SHP77 treated with DMSO at 0.1 percent for 48 hours (cell line): ENCODE results near the gene GLYATL3.
"Not testable (repeated sequence)": the region's sequence is repeated elsewhere in the genome, so short reads cannot be mapped to it uniquely, and the experiment has no call there.

Experiments used
- DNase-seq: peaks from one replicate; lab custom pipeline; 2025; lab: John Stamatoyannopoulos, UW

The GLYATL3 gene

GRCh38 chr6:49499623-49500022 lies at the start of gene GLYATL3:
TSS of gene GLYATL3 (plus strand) at chr6:49499923. CDS start at chr6:49511991, 12,068 bp downstream.
- no peak for DNase-seq

- no peak for DNase-seq
These were observed 46.5 kb upstream of the GLYATL3 start for GRCh38 chr6:49453221-49453620.

DNA sequence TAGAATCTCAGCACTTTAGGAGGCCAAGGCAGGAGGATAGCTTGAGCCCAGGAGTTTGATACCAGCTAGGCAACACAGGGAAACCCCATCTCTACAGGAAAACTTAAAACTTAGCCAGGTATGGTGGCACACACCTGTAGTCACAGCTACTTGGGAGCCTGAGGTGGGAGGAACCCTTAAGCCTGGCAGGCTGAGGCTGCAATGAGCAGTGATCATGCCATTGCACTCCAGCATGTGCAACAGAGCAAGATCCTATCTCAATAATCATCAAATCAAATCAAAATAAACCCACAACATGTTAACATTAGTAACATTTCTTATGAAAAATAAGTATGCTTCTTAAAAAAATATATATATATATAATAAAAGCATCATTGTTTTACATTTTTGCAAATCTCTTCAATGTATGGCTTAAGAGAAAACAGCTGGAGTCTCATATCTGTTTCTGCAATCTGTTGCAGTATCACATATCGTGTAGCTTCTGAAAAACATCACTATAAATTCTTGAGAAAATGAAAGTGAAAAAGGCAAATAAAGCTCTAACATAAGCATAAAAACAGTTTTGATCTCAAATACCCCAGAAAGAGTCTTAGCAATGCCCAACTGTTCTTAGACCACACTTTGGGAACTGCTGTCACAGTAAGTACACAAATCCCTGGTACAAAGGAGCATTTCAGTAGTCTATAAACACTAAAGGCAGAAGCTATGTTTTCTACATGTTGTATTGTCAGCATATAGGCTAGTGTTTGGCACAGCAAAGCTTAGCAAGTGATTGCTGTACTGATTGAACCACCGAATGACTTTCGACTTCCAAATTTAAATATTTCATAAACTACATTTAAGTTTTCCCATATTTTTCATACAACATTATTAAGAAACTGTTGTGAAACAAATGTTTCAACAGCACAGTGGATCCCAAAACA lies 44.7 kb upstream of the GLYATL3 start:
- no peak for DNase-seq

DNA sequence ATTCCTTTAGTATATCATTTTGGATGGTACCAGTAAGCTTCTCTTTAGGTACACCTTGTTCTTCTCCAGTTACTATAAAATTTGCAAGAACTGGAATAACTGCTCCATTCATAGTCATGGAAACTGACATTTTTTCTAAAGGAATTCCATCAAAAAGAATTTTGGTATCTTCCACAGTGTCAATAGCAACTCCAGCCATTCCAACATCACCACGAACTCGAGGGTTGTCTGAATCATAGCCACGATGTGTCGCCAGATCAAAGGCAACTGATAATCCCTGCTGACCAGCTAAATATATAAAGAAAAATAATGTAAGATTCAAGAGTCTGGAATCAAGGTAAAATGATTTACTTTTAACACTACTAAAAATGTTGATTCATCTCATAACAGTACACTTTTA lies 42.0 kb upstream of the GLYATL3 start:
- no peak for DNase-seq

- no peak for DNase-seq
These were observed 37.7 kb upstream of the GLYATL3 start for GRCh38 chr6:49462071-49462470.

- DNase-seq, result no peak
These were observed 37.2 kb upstream of the GLYATL3 start for GRCh38 chr6:49462599-49462926.

- peak; percentile 81 for DNase-seq
These were observed 36.7 kb upstream of the GLYATL3 start, which contains the start of the genes CENPQ and MMUT for GRCh38 chr6:49462927-49463611. TSS of gene CENPQ (plus strand) at chr6:49463370. CDS start at chr6:49470177, 6,807 bp downstream. TSS of gene MMUT (minus strand) at chr6:49463253. CDS start at chr6:49459466, 3,787 bp downstream.

DNA sequence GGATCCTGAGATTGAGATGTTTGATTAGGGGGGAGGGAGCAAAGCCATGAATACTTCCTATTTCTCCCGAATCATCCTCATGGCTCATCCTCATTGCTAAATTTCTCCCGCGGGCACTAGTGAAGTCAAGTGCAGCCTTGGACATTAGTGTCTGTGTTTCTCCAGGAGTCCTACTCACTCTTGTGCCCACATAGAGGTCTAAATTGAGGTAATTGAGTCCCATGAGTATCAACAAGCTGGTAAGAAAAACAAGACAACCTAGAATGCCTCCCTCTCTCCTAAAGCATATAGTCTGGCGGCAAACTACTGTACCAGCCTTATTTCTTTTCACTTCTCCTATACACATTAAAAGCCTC lies 36.1 kb upstream of the GLYATL3 start:
- no peak for DNase-seq

DNA sequence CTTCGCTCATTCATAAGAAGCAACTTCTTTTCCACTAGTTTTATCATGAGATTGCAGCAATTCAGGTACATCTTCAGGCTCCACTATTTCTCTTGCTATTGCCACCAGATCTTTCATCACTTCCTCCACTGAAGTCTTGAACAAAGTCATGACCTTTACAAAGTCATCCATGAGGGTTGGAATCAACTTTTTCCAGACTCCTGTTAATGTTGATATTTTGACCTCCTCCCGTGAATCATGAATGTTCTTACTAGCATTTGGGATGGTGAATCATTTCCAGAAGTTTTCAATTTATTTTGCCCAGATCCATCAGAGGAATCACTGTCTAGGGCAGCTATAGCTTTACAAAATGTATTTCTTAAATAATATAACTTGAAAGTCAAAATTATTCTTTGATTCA lies 35.0 kb upstream of the GLYATL3 start:
- DNase-seq, result no peak

DNA sequence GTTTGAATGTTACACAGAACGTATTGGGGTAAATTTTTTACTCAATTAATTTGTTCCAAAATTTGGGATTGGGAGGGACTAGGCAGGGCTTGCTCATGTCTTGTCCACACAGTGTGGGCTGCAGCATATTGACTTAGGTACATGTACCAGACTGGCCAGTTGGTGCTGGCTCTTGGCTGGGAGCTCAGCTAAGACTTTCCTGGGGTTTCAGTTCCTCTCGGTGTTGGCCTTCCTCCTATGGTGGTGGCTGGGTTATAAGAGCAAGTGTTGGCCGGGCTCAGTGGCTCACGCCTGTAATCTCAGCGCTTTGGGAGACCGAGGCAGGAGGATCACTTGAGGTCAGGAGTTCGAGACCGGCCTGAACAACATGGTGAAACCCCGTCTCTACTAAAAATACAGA lies 31.7 kb upstream of the GLYATL3 start:
- DNase-seq, result no peak

- DNase-seq, result not testable (repeated sequence)
These were observed 23.2 kb upstream of the GLYATL3 start for GRCh38 chr6:49476564-49476963.

DNA sequence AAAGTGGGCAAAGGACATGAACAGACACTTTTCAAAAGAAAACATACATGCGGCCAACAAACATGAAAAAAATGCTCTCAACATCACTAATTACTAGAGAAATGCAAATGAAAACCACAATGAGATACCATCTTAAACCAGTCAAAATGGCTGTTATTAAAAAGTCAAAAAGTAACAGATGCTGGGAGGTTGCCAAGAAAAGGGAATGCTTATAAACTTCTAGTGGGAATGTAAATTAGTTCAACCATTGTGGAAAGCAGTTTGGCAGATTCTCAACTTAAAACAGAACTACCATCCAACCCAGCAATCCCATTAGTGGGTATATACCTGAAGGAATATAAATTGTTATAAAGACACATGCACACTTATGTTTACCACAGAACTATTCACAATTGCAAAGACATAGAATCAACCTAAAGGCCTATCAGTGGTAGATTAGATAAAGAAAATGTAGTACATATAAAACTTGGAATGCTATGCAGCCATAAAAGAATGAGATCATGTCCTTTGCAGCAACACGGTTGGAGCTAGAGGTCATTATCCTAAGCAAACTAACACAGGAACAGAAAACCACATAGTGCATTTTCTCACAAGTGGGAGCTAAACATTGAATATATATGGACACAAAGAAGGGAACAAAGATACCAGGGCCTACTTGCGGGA lies 20.3 kb upstream of the GLYATL3 start:
- DNase-seq, result no peak

- not testable (repeated sequence) for DNase-seq
These were observed 17.9 kb upstream of the GLYATL3 start for GRCh38 chr6:49481846-49482245.

DNA sequence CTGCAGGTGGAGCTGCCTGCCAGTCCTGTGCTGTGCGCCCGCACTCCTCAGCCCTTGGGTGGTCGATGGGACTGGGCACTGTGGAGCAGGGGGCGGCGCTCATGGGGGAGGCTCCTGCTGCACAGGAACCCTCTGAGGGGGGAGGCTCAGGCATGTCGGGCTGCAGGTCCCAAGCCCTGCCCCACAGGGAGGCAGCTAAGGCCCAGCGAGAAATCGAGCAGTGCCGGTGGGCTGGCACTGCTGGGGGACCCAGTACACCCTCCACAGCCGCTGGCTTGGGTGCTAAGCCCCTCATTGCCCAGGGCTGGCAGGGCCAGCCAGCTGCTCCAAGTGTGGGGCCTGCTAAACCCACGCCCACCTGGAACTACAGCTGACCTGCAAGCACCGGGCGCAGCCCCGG lies 16.3 kb upstream of the GLYATL3 start:
- DNase-seq, result not testable (repeated sequence)

DNA sequence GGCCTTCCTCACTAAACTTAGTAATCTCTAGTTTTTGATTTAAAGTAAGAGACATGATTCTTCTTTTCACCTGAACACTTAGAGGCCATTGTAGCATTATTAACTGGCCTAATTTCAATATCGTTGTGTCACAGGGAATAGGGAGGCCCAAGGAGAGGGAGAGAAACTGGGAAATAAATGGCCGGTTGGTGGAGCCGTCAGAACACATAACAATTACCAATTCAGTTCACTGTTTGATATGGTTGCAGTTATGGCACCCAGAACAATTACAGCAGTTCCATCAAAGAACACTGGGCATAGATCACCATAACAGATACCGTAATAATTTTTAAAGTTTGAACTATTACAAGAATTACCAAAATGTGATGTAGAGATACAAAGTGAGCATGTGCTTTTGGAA lies 9.1 kb upstream of the GLYATL3 start:
- no peak for DNase-seq

- peak; percentile 10 for DNase-seq
These were observed 2.4 kb upstream of the GLYATL3 start for GRCh38 chr6:49497304-49497703.

GRCh38 chr6:49499126-49499525 lies 597 bp upstream of the GLYATL3 start:
- no peak for DNase-seq

DNA sequence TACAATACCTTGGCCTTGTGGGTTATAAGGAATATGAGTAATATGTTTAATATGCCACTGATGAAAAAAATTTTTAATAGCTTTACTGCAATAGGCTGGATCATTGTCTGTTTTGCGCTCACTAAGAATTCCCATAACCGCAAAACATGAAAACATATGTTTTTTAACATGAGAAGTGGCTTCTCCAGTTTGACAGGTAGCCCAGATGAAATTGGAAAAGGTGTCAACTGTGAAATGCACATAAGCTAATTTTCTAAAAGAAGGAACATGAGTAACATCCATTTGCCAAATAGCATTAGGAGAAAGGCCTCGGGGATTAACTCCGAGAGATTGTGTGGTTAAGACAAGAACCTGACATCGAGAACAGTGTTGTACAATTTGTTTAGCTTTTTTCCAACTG lies 4.9 kb downstream of the GLYATL3 start:
- no peak for DNase-seq

GRCh38 chr6:49506569-49507111 lies 6.9 kb downstream of the GLYATL3 start:
- no peak for DNase-seq

GRCh38 chr6:49509342-49509741 lies 9.6 kb downstream of the GLYATL3 start:
- DNase-seq, result no peak

- DNase-seq, result no peak
These were observed 13.6 kb downstream of the GLYATL3 start for GRCh38 chr6:49513153-49513989.
